ENCODE results near the gene PARD3.

PARD3 gene

DNA sequence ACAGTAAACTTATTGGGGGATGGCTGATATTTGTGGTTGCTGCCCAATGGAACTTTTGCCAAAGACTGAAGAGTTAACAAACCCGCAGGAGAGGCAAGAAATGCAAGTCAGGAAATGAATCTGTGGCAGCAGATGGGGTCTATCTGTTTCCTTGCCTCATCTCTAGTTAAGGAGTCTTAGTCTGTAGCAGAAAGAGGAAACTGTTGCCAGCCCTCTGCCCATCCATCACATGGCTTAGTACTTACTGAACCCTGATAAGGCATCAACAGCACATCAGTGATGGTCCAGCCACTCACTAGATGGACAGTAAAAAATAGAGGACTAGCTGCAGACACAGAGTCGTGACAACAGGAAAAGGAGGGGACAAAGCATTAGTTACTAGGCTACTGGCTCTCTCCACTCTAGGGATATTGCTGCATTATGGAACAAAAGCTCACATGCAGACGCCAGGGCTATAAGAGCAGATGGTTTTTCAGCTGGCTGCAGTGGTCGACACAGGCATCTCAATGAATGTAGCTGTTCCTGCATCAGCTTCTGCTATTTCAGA lies 614.7 kb downstream of the PARD3 start:
- DNase-seq (ENCODE audit: low read depth in 1 of 2, low spot score in 1 of 2), result no peak

DNA sequence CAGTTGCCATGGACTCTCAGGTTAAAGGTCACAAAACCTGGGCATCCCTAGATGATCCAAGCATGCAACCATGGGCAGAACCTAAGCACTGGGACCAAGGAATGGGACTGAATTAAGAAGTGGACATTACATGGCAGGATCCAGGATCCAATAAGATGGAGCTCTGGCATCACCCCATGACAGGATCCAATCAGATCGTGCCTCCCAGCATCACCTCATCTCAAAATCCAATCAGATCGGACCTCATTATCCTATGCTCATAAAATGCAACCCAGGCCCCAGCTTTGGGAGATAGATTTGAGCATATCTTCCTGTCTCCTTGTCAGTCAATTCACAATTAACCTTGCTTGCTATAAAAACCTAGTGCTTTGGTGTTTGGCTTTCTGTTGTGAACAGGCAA lies 616.1 kb downstream of the PARD3 start:
- DNase-seq (ENCODE audit: low read depth in 1 of 2, low spot score in 1 of 2), result no peak

DNA sequence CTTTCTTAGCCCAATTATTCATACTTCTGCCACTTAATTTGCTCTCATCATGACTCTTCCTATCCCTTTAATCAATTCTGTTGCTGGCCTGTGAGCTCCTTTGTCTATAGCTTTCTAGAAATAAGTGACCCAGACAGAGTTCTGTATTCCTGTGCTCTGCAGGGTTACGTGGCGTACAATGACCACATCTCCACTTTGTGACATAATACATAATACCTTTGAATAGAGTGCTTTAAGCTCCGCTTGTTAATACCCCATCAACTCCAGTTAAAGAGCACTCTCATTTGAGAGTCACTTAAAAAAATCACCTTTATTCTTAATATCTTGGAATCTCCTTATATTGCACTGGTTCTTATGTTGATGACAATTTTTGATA lies 619.0 kb downstream of the PARD3 start:
- no peak for DNase-seq (ENCODE audit: low read depth in 1 of 2, low spot score in 1 of 2)

- DNase-seq (ENCODE audit: low read depth in 1 of 2, low spot score in 1 of 2), result no peak
Observed at GRCh38 chr10:34195364-34196057, 619.6 kb downstream of the PARD3 start.

- no peak for DNase-seq (ENCODE audit: low read depth in 1 of 2, low spot score in 1 of 2)
Observed at GRCh38 chr10:34193931-34194626, 621.0 kb downstream of the PARD3 start.

DNA sequence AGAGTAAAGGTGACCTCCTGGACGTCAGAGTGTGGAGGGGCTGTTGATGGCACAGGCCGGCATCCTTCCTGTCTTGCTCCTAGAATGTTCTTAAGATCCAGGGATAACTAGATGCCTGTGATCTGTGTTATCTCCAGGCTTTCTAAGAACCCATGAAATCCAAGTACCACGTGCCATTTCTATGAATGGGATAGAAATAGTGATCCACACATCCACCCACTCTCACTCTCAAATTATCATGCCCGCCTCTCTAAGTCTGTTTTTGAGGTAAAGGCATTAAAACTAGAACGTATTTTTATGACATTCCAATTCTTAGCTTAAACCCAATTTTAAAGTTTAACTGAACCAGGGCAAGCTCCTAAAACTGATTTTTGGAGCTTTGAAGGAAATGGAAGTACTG lies 622.5 kb downstream of the PARD3 start:
- DNase-seq (ENCODE audit: low read depth in 1 of 2, low spot score in 1 of 2), result no peak

- no peak for DNase-seq (ENCODE audit: low read depth in 1 of 2, low spot score in 1 of 2)
Observed at GRCh38 chr10:34191406-34191805, 623.7 kb downstream of the PARD3 start.

- DNase-seq (ENCODE audit: low read depth in 1 of 2, low spot score in 1 of 2), result no peak
Observed at GRCh38 chr10:34190580-34190979, 624.5 kb downstream of the PARD3 start.

DNA sequence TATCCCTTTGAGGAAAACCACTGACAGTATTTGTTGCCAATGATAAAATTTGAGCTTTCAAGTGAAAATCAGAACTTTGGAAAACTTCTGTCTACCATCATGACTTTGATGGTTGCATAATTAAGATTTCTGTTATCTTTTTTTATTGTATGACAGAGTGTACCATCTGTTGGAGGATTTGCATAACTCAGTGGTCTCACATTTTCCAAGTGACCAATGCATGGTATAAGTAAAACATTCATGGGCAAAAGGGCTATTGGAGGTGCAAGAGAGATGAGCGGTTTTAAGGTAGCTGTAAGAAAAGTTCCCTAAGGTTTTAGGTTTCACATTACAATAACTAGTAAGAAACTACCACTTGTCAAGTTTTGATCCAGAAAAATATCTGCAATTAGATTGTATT lies 625.3 kb downstream of the PARD3 start:
- DNase-seq (ENCODE audit: low read depth in 1 of 2, low spot score in 1 of 2), result no peak

- DNase-seq (ENCODE audit: low read depth in 1 of 2, low spot score in 1 of 2), result no peak
Observed at GRCh38 chr10:34188221-34188620, 626.9 kb downstream of the PARD3 start.

- DNase-seq (ENCODE audit: low read depth in 1 of 2, low spot score in 1 of 2), result no peak
Observed at GRCh38 chr10:34187201-34187600, 627.9 kb downstream of the PARD3 start.

DNA sequence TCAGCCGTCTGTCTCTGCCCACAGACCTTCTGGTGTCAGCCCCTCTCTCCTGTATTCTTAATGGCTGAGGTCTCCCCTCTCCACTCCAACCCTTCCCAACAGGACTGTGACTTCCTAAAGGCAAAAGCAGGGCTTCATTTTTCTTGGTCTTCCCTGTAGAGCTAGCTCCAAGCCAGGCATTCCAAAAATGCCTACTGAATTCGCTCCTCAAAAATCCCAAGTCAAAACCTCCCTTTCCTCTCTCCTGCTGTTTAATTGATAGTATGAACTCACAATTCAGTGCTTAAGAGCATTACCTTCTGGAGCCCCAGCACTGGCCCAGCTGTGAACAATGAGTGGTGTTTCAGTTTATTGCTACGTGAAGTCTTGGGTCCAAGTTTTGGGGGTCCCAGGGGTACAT lies 628.4 kb downstream of the PARD3 start:
- DNase-seq (ENCODE audit: low read depth in 1 of 2, low spot score in 1 of 2), result no peak

GRCh38 chr10:34185998-34186397 lies 629.1 kb downstream of the PARD3 start:
- no peak for DNase-seq (ENCODE audit: low read depth in 1 of 2, low spot score in 1 of 2)

DNA sequence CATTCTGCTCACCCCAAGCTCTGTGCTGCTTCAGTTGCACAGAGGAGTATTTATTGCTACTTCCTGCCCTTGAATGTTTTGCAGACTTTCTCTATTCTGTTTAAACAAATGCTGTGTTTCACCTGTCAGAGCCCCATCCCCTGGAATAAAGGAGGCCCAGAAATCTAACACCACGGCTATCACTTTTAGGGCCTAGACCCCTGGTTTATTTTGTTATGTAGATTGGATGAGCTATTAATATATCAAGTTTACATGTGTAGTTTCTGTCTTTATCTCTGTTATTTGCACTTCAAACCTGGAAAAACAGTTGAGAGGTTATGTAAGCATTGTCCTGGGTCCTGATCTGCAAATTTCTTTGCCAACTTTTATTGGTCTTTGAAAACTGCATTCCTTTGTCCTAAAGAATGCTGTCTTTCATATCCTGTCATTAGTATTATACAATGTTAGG lies 630.1 kb downstream of the PARD3 start:
- no peak for DNase-seq (ENCODE audit: low read depth in 1 of 2, low spot score in 1 of 2)

DNA sequence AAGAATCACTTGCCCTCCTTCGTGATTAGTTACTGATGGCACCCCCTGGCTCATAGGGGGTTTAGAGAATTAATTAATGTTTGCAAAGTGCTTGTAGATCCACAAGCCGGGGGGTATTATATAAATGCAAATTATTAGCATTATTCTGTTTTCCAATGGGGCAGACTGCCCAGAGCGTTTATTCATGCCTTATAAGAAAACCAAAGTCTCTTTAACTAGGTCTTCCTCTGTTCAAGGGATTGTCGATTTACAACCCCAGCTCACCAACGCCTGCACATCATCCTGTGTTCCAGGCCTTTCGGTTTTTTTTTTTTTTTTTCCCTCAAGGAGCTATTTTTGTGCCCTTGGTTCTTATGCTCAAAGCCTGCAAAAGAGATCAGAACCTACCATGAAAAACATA lies 630.7 kb downstream of the PARD3 start:
- no peak for DNase-seq (ENCODE audit: low read depth in 1 of 2, low spot score in 1 of 2)

- DNase-seq (ENCODE audit: low read depth in 1 of 2, low spot score in 1 of 2), result no peak
Observed at GRCh38 chr10:34183016-34183796, 631.9 kb downstream of the PARD3 start.

- no peak for DNase-seq (ENCODE audit: low read depth in 1 of 2, low spot score in 1 of 2)
Observed at GRCh38 chr10:34181553-34182300, 633.4 kb downstream of the PARD3 start.

GRCh38 chr10:34180749-34181148 lies 634.3 kb downstream of the PARD3 start:
- no peak for DNase-seq (ENCODE audit: low read depth in 1 of 2, low spot score in 1 of 2)

DNA sequence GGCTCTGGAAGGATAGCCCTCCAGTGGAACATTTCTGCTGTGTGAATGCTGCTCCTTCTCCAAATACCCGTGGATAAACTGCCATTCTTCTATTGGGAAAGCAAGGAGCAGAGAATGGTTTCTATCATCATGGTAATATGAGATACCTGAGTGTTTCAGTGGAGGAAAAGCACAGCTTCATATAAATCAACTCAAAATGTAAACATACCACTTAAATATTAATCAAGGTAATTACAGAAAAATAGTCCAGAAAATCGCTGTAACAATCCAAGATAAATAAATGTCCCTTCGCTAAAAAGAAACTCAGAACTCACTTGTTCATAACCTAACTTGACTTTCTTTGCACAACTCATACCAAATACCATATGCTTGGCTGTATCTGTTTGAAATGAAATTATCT lies 635.8 kb downstream of the PARD3 start:
- no peak for DNase-seq (ENCODE audit: low read depth in 1 of 2, low spot score in 1 of 2)

DNA sequence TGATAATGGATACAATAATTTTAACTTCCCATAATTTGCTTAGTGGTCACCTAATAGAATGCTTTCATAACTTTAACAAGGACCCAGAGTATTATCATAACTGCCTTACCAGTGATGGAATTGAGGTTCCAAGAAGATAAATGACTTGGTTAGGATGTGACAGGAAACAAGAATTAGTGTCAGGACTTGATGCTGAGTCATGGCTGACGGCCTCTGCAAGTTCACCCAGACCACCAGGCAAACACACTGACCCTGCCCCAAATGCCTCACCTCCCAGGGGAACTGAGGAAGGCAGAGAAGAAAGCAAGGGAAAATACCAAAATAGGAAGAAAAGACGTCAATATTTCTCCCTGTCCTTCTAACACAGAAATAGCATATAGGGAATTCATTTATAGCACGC lies 636.3 kb downstream of the PARD3 start:
- no peak for DNase-seq (ENCODE audit: low read depth in 1 of 2, low spot score in 1 of 2)

DNA sequence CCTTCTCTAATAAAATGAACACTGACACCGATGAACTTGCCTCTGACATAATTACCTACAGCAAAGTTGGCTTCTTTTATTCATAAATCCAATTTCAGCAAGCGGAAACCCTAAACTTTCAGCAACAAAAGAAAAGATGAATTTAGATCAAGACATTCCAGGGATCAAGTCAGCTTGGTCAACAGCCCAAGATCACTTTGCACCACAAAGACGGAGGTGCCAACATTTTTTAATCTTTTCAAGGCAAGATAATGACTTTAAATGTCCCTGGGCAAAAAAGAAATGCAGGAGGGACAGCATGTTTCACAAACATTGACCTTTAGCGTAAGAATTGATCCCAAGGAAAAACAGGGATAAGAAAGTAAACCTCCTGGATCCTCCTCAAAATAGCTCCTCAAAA lies 636.9 kb downstream of the PARD3 start:
- DNase-seq (ENCODE audit: low read depth in 1 of 2, low spot score in 1 of 2), result no peak
